NCI-H446 treated with DMSO at 0.1 percent for 48 hours (cell line): ENCODE results near the gene COG1.
A peak's percentile ranks its signal among the peaks of the same experiment; 100 is the strongest.

Experiments
- DNase-seq: peaks from one replicate; lab custom pipeline; 2025; lab: John Stamatoyannopoulos, UW

COG1 gene

DNA sequence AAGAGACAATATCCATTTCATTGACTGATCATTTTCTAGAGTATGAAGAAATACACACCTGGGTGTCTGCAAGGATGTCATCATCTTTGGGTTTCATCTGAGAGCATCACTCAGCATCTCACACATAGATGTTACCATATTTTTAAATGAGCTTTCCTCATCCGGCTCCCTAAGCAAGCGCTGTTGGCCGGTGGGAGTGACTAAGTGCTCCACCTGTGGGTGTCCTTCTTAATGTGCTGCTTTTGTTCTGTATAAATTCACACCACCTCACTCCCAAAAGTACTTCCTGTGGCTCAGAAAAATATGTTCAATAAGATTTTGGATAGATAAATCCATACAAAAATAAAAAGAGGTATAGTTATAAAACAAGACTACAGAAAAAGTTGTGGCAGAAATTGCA, 20.6 kb upstream of the COG1 start:
- no peak for DNase-seq

DNA sequence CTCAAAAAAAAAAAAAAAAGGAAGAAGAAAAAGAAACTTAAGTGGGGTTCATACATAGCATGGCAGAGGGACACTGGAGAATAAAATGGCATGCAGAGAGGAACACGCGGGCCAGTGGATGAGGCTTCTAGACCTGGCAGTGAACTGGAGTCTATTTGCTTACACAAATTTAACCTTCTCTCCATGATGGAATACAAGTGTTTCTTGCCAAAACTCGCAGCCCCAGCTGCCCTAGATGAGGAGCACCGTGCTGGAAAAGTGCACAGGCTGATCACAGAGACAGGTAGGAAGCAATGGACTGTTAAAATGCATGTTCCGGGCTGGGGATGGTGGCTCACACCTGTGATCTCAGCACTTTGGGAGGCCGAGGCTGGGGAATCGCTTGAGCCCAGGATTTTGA, 18.7 kb upstream of the COG1 start:
- DNase-seq: no peak

DNA sequence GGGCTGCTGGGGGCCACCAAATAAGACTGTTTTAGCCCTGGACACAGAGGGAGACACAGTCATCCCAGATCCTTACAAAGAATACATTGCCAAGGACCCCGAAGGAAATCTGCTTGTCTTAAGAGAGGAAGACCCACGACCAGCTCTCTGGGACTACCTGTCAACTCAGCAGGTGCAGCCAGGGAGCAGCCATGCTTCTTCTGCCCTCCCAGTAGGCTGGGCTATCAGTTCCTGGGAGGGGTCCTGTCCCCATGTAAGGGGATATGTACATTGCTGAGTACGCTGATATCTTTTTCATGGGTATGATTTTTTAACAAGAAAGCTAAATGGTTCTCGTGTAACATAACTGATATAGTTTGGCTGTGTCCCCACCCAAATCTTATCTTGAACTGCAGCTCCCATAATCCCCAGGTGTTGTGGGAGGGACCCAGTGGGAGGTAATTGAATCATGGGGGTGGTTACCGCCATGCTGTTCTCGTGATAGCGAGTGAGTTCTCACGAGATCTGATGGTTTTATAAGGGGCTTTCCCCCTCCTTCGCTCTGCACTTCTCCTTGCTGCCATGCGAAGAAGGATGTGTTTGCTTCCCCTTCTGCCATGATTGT, 16.8 kb upstream of the COG1 start:
- no peak for DNase-seq

DNA sequence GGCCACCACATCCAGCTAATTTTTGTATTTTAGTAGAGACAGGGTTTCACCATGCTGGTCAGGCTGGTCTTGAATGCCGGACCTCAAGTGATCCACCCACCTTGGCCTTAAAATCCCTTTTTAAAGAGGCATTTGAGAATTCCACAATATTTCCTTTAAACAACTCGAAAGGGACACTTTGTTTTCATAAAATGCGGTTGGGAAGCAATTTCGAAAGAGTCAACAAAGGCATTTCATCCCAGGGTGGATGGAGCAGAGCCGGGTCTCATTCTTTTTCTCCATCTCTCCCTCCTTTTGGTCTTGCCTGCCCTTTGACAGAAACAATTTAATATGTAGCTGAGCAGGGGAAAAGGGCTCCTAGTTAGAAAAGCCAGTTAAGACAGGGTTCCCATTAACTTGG, 13.5 kb upstream of the COG1 start:
- no peak for DNase-seq

DNA sequence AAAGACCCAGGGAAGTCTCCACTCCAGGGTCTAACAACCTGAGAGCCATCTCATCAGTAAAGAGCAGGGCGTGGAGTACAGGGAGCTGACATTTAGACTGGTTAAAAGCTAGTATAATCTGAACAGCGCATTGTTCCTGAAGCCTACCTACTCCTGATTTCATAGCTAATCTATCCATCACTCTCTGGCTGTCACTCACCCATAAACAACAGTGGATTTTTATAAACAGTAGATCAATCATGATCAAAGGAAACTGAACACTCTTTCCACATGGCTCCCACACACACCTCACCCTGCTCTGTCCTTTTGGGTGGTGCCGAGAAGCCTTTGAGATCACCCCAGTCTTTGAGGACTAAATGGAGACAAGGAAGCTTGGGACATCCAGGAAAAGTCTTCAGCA, 13.0 kb upstream of the COG1 start:
- no peak for DNase-seq

DNA sequence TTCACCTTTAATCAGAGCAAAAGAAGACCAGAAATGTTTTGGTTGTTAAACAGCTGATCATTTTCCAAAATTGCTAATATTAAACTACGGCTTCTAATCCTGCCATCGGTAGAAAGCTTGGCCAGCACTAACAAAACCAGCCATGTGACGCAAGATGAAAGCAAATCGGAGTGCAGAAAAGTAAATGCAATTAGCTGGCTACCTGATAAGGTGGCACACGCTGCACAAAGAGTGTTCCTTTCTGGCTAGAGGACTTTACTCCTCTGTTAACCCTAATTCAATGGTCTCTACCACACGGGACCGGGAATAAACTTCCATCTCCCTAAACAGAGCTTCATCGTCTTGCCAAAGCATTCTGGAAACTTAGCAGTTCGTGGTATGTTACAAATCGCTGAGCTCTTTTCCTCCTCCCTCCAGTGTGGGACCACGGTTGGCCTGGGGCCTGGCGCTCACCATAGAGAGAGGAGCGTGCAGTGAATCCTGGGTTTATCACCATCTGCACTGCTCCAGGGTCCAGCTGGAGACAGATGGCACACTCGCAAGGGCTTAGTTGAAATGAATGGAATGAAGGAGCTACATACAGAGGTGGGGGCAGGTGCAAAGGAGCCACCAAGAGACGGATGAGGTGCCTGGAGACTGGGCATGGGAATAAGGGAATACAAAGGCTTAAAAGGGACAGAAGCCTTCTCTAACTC, 10.1 kb upstream of the COG1 start:
- peak; percentile 84 for DNase-seq

DNA sequence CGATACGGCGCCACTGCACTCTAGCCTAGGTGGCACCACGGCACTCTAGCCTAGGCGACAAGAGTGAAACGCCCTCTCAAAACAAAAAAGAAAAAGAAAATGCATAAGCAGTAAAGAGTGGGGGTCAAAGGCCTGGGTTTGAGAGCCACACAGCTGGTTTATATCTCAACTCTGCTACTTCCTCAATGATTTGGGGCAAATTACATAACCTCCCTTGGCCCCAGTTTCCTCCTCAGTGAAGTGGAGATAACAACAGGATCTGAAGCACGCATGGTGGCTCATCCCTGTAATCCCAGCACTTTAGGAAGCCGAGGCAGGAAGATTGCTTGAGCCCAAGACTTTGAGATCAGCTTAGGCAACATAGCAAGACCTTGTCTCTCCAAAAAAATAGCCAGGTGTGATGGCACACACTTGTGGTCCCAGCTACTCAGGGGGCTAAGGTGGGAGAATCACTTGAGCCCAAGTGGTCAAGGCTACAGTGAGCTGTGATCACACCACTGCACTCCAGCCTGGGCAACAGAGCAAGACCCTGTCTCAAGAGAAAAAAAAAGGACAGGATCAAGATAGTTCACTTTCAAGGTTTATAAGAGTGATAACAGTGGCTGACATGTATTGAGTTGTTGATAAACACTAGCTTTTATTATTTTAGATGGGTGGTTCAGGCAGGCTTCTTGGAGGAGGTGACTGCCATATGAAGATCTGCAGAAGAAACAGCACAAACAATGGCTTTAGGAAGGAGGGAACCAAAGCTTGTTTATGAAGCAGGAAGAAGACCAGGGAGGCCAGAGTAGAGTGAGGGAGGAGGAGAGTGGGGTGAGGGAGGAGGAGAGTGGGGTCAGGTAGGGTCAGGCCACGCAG, 8.5 kb upstream of the COG1 start:
- DNase-seq: no peak

DNA sequence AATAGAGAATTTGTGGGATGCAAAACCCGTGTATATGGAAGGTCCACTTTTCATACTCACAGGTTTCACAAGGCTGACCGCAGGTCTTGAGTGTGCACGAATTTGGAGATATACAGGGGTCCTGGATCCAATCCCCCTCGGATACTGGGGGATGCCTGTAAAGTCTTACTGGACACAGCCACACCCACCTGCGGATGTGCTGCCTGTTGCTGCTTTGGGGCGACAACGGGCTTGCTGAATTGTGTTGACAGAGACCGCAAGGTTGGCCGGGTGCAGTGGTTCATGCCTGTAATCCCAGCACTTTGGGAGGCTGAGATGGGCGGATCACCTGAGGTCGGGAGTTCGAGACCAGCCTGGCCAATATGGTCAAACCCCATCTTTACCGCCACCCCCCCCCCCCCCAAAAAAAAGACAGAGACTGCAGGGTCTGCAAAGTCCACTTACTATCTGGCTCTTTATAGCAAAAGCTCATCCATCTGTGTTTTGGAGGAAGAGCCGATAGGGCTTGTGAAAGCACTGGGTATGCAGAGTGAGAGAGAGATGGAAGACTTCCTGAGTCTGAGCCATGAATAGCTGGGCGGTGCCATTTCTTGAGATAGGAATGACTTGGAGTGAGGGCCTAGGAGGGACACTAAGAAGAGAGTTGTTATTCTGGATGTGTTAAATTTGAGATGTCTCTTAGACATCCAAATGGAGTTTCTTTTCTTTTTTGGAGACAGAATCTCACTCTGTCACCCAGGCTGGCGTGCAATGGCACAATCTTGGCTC, 6.4 kb upstream of the COG1 start:
- no peak for DNase-seq

DNA sequence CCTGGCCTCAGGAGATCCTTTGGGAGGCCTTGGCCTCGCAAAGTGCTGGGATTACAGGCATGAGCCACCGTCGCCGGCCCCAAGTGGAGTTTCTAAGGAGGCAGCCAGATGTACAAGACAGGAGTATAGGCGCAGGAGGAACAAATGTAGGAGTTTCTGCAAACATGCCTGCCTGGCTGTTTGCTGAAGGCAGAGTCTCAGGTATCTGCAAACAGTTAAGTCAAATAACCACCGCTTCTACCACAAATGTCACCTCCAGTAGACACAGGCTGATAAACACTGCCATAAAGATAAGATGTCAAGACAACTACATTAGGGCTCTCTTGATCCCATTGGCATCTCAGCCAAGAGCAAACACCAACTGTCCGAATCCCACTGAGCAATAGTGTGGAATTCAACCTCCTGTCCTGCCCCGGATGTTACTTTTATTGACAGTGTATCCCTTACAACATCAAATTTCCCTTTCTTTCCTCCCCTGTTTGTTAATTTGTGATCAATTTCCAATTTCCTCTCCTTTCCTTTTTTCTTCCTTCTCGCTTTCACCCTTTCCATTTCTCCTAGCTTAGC, 5.6 kb upstream of the COG1 start:
- no peak for DNase-seq

DNA sequence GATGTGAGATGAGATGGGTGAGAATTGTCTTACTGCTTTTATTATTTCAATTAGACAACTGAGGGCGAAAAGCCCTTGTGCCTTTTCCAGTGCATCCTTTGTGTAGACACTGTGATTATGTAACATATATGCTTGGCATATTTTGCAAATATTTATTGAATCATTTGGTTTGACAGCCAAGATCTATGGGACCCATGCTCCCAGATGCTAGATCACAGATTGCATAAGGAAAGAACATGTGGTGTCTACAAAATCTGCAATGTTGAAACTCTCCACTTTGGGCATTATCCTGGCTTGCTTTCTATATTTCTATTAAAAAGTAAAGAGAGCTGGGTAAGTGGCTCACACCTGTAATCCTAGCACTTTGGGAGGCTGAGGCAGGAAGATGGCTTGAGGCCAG, 4.8 kb upstream of the COG1 start:
- DNase-seq: no peak

DNA sequence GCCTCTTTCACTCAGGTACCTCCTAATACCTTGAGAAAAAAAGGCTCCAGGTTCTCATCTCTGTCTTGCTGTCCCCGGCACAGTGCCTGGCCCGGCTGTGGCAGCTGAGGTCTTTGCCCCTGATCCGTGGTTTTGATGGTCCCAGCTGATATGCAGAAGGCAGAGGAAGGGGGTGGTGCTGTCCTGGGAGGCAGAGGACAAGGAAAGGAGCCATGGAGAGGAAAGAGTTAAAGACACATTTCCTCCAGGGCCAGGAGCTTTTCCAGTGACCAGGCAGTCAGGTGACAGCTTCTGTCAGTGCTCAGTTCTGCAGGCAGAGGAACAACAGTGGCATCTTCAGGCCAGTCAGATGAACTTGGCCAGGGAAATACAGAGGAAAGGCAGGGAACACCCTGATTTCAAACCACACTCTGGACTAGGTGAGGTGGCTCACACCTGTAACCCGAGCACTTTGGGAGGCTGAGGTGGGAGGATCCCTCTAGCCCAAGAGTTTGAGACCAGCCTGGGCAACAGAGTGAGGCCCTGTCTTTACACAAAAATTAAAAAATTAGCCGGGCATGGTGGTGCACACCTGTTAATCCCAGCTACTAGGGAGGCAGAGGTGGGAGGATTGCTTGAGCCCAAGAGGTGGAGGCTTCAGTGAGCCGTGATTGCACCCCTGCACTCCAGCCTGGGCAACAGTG, 3.3 kb upstream of the COG1 start:
- peak; percentile 49 for DNase-seq

DNA sequence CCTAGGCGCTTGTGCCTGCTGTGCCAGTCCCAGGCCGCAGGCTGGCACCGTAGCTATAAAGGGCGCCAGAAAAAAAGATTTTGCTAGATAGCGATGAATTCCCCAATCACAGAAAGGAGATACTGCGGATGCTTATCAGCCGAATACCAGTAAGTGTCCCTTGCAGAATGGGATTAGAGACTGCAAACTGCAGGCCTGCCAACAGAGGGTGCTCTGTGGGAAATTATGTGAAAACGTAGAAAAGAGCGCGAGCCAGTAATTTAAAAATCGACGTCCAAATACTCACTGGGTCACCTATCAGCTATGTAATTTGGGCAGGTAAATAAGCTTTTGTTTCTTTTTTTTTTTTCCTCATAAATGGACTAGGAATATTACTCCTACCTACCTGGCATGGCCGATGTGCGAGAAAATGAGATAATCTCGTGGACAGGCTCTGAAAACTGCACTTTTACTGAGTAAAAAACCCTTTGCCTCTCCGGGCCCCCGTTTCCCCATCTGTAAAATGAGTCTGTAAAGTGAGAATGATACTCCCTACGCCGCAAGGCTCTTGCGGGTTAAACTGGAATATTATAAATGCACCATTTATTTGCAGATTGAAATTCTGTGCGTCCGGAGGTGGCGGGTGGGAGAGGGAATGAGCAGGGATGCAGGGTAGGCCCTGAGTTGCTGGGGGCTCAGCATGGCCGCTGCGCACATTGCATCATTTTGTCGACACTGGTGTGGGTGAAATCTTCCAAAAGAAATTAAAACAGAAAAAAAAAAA, 1.2 kb upstream of the COG1 start:
- peak; percentile 57 for DNase-seq

DNA sequence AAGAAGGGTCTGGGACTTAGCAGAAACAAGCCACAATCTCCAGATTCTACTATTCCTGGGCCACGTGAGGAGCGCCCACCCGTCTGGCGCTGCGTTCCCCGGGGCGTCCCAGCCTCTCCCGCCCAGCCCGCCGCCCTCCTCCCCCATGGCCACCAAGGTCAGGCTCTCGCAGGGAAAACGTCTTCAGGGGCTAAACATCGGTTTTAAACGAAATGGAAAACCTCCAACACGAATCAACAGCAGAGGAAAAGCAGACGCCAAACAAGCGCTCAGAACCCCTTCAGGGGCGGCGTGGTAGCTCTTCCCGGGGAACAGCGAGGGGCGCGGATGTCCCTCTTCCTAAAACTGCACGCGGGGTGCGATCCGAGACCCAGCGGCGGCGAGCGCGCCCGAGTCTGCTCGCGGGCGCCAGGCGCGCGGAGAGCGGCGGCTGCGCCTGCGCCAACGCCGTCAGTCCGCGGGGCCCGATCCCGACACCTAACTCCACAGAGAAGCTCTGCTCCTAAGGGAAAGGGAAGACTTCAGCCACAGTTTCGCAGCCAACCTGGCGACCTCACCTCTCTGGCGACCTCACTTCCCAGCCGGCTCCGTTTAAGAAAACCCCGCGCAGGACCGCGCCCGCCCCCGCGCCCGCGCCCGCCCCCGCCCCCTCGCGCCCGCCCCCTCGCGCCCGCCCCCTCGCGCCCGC, 505 bp upstream of the COG1 start:
- DNase-seq: peak; percentile 76

DNA sequence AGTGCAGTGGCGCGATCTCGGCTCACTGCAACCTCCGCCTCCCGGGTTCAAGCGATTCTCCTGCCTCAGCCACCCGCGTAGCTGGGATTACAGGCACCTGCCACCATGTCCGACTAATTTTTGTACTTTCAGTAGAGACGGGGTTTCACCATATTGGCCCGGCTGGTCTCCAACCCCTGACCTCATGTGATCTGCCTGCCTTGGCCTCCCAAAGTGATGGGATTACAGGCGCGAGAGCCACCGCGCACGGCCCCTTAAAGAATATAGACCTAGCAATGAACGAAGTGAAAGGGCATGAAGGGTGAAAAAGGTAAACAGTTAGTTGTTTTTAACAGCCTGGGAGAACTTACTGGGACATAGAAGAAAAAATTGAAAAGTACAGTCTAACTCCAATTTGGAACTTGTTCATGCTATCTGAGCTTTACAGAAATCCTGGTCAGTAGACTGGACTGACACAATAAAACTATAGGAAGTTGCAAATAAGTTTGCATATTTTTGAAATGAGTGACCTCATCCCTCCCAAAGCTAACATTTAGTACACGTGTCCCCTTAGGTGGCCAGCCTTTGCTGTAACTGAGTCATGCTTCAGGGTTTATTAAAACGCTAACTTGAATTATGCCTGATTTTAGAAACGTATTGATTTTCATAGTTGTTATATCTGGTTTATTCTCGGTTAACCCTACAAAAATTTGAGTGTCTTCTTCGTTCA, 1.8 kb downstream of the COG1 start:
- DNase-seq: no peak

DNA sequence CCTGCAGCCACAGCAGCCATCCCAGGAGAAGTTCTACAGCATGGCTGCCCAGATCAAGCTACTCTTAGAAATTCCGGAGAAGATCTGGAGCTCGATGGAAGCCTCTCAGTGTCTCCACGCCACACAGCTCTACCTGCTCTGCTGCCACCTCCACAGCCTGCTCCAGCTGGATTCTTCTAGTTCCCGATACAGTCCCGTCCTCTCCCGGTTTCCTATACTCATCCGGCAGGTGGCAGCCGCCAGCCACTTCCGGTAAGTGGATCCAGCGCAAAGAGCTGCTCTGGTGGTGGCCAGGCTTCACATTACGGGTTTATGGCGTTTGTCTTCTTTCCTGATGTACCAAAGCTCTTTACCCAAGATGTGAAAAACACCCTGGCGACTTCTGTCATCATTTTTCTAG, 3.6 kb downstream of the COG1 start:
- no peak for DNase-seq

DNA sequence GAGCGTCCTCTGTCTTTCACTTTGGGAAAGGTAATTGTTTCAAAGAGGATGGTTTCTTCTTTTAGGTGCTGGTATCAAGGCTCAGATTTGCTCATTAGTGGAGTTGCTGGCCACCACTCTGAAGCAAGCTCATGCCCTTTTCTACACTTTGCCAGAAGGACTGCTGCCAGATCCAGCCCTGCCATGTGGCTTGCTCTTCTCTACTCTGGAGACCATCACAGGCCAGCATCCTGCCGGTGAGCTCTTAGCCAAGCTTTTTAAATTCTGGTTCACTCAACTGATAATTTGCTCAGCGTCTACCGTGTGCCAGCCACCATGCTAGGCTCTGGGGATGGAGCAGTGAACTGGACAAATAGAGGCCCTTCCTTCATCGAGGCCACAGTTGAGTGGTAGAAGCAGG, 4.3 kb downstream of the COG1 start:
- peak; percentile 34 for DNase-seq

DNA sequence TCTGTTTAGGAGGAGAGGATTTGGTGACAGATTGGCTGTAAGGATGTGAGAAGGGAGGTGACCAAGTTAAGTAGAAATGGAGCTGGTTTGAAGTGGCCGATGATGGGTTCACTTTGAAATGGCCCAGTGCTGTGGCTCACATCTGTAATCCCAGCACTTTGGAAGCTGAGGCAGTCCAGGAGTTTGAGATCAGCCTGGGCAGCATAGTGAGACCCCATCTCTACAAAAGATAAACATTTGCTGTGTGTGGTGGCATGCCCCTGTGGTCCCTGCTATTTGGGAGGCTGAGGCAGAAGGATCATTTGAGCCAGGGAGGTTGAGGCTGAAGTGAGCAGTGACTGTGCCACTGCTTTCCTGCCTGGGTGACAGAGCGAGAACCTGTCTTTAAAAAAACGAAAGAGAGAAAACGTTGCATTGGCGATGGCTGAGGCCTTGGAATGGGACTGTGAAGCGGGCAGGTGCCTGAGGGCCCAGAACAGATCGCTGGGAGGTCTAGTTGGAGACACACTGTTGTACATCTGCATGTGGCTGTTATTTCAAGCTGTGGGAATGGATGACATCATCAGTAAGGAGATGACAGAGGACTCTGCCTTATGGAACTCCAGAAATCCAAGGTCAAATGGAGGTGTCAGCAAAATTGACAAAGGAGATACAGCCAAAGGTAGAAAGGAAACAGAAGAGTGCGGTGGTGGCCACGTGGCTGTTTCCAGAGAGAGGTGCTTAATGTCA, 5.5 kb downstream of the COG1 start:
- DNase-seq: no peak

DNA sequence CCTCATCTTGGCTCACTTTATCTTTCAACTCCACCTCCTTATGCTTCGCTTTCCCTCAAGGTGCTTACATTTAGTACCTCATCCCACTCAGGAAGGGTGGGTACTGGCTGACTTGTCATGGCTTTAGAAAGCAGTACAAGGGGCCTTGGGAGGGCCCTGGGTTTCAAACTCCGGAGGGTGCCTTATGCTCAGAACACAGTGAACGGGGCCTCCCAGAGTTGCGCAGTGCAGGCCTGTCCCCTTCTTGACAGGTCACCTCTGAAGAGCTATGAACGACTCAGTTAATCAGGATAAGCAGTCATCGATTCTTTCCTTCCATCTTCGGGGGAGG, 6.0 kb downstream of the COG1 start:
- DNase-seq: no peak

DNA sequence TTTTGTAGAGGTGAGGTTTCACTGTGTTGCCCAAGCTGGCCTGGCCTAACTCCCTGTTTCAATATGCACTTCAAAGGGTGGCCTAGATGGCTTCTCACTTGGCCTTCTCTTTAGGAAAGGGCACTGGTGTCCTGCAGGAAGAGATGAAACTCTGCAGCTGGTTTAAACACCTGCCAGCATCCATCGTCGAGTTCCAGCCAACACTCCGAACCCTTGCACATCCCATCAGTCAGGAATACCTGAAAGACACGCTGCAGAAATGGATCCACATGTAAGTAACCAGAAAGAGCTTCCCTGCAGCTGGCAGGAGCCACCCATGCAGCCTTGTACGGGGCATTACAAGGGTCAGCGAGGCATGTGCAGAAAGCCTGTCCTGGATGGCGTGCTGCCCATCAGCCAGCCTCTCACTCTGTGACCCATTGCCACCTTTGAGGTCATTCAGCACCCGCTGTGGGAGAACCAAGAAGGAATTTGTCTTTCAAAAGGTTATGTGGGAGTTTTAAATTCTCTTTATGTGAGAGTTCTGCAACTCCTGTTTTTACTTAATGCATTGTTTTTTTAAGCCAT, 7.0 kb downstream of the COG1 start:
- no peak for DNase-seq
